ENCODE results near the gene CLIC3.

Gene CLIC3

GRCh38 chr9:136962163-136962562, 34.2 kb downstream of the CLIC3 start:
- DNase-seq, result no peak

GRCh38 chr9:136961279-136962065, 34.9 kb downstream of the CLIC3 start:
- no peak for DNase-seq

GRCh38 chr9:136960938-136961275, 35.5 kb downstream of the CLIC3 start:
- DNase-seq, result no peak

GRCh38 chr9:136960212-136960937, 36.0 kb downstream of the CLIC3 start:
- peak; percentile 47 to 54 for DNase-seq

GRCh38 chr9:136958898-136959850, 37.2 kb downstream of the CLIC3 start:
- DNase-seq, result no peak

GRCh38 chr9:136958473-136958872, 37.9 kb downstream of the CLIC3 start:
- no peak for DNase-seq

- no peak for DNase-seq
Measured at GRCh38 chr9:136957901-136958300, 38.5 kb downstream of the CLIC3 start.

GRCh38 chr9:136957461-136957860, 38.9 kb downstream of the CLIC3 start:
- DNase-seq, result no peak

GRCh38 chr9:136956604-136957003, 39.8 kb downstream of the CLIC3 start:
- no peak for DNase-seq

- no peak for DNase-seq
Measured at GRCh38 chr9:136955943-136956335, 40.4 kb downstream of the CLIC3 start.

- DNase-seq, result no peak
Measured at GRCh38 chr9:136955202-136955942, 41.0 kb downstream of the CLIC3 start.

GRCh38 chr9:136954270-136955083, 41.9 kb downstream of the CLIC3 start:
- DNase-seq, result no peak

GRCh38 chr9:136953771-136954269, 42.5 kb downstream of the CLIC3 start:
- no peak for DNase-seq

- DNase-seq, result no peak
Measured at GRCh38 chr9:136952876-136953770, 43.2 kb downstream of the CLIC3 start.

GRCh38 chr9:136952321-136952850, 44.0 kb downstream of the CLIC3 start:
- no peak for DNase-seq

GRCh38 chr9:136951541-136952320, 44.6 kb downstream of the CLIC3 start, which contains the start of gene LCN12:
TSS of gene LCN12 (plus strand) at chr9:136952273. CDS start at chr9:136952328, 55 bp downstream.
- DNase-seq, result no peak

GRCh38 chr9:136950656-136951276, 45.6 kb downstream of the CLIC3 start:
- no peak for DNase-seq

GRCh38 chr9:136949817-136950655, 46.3 kb downstream of the CLIC3 start:
- DNase-seq, result peak; percentile 96 to 97

Data from CD4-positive, alpha-beta T cell treated with Interleukin-4 for 1 hour (primary cell).